ENCODE results near the gene KIF21B.

Gene KIF21B

DNA sequence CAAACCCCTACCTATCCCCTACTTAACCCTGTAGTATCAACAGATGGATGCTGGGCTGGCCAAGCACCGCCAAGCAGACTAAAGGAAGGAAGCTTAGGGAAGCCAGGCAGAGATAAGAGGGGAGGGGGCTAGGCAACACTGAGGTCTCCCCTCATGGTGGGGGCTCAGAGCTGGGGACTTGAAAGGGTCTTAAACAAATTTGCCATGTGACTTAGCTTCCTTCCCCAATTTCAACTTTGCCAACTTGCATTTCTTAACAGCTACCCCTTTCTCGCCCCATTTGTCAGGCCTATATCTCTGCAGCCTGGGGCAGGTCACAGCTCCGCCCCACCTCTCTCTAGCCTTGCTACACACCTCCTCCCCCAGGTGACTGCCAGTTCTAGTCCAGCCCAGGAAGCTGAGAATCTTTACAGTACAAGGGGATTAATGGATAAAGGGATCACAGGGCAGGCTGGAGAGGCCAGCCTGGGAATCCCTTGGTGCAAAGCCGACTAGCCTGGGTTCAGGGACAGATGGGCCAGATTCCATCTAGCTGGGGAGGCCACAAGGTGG, 3.4 kb downstream of the KIF21B start:
- Histone ChIP-seq H3K27ac (ENCODE audit: low read length) (no peak overlapping the region), H3K4me3 (ENCODE audit: low read length) (no peak overlapping the region), H3K27me3 (ENCODE audit: control insufficient read depth, insufficient read depth, low read length) (no peaks in the 10 kb centered on the region), H3K9me3 (ENCODE audit: control insufficient read depth, insufficient read depth, low read length) (no peaks in the 10 kb centered on the region), H3K4me1 (ENCODE audit: control insufficient read depth, insufficient read depth, low read length) (peaks cover 22% of the 10 kb centered on the region), H3K36me3 (ENCODE audit: control insufficient read depth, insufficient read depth, low read length) (no peaks in the 10 kb centered on the region; the same call in 1 of the 2 replicates)
- no CpG with 5 or more reads among the region's 4 CpGs for WGBS (ENCODE audit: insufficient coverage, insufficient read length)
- no peak for DNase-seq (ENCODE audit: low read depth, low spot score)

DNA sequence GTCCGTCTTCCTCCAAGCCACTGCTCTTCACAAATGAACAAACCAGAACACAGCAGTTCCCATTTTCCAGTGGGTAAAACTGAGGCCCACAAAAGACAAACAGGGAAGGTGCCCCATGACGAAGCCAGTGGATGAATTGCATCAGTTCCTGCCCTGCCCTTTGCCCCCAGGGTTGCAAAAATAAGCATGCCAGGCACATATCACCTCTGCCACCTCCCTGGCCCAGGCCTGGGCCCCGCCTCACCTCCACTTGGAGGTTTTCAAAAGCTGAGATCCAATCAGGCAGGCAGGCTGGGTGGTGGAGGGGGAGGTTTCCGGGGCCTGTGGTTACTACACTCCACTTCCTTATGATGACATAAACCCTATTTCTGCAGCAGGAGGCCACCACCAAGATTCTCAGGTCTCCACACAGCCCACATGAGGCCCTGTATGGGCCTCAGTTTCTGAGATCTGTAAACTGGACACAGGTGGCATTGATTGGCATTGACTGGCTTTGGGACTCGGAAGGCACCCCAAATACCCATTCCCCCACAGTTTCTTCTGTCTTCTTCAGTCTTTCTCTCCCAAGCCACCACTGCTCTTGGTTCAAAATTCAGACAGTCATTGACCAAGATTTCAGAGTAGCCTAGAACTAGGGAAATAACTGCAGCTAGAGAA, 4.1 kb downstream of the KIF21B start:
- no peak overlapping the region for H3K27ac ChIP-seq (ENCODE audit: low read length)
- no peaks in the 10 kb centered on the region for H3K9me3 ChIP-seq (ENCODE audit: control insufficient read depth, insufficient read depth, low read length)
- no peaks in the 10 kb centered on the region for H3K27me3 ChIP-seq (ENCODE audit: control insufficient read depth, insufficient read depth, low read length)
- no CpG with 5 or more reads among the region's 5 CpGs for WGBS (ENCODE audit: insufficient coverage, insufficient read length)
- H3K4me1 ChIP-seq (ENCODE audit: control insufficient read depth, insufficient read depth, low read length), result peaks cover 22% of the 10 kb centered on the region
- H3K4me3 ChIP-seq (ENCODE audit: low read length), result no peak overlapping the region
- no peaks in the 10 kb centered on the region; the same call in 1 of the 2 replicates for H3K36me3 ChIP-seq (ENCODE audit: control insufficient read depth, insufficient read depth, low read length)
- DNase-seq (ENCODE audit: low read depth, low spot score), result no peak

DNA sequence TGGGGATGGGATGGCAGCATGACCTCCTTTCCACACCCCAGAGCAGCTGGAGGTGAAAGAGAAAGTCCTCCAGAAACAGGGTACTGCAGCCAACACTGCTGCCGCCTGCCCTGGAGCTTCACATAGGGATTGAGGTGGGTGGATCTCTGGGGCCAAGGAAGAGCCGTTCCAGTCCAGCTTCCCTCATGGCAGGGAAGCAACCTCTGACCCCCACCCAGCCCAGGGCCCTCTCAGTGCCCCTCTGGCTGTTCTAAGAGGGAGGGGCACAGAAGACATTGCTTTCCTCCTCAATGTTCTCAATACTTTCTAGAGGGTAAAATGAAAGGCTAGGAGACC, 5.7 kb downstream of the KIF21B start:
- Histone ChIP-seq H3K4me3 (ENCODE audit: low read length) (no peak overlapping the region), H3K27ac (ENCODE audit: low read length) (no peak overlapping the region), H3K36me3 (ENCODE audit: control insufficient read depth, insufficient read depth, low read length) (no peaks in the 10 kb centered on the region; the same call in 1 of the 2 replicates), H3K27me3 (ENCODE audit: control insufficient read depth, insufficient read depth, low read length) (no peaks in the 10 kb centered on the region), H3K4me1 (ENCODE audit: control insufficient read depth, insufficient read depth, low read length) (peaks cover 22% of the 10 kb centered on the region), H3K9me3 (ENCODE audit: control insufficient read depth, insufficient read depth, low read length) (no peaks in the 10 kb centered on the region)
- WGBS (ENCODE audit: insufficient coverage, insufficient read length), result no CpG with 5 or more reads among the region's 2 CpGs
- DNase-seq (ENCODE audit: low read depth, low spot score), result no peak

DNA sequence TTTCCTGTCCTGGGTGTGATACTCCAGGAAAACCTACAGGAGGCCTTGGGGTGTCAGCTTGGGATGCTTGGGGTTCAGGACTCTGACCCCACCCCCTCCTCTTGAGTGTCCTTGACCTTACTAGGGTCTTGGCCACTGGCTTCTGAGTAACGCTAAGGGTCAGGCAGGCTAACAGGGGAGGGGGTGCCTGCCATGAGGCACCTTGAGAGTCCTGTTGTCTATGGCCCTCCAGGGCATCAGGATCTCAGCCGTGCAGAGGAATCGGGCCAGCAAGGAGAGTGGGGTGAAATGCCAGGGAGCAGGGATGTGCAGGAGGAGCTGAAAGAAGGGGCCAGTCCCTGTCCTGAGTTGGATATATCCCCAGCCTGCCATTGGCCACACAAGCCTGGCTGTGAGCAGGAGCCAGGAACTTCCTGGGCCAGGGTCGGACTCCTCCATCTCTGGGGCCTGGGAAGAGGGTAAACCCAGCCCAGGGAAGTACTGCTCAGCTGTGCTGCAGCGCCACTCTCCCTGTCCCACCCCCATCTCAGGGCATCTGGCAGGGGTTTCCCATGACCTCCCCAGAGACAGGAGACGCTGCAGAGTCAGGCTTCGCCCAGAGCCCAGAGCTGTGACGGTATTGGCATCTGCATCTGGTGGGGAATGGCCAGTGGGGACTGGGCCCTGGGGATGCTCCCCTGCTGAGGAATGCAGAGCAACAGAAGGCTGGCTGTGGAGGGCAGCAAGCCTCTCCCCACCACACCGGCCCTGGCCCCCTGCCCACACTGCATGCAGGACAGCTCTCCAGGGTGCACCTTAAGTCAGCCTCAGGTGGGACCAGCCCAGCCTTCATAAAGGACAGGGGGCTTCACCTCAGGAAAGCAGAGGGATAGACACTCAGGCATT, 6.3 kb downstream of the KIF21B start:
- WGBS (ENCODE audit: insufficient coverage, insufficient read length), result no CpG with 5 or more reads among the region's 9 CpGs
- H3K4me1 ChIP-seq (ENCODE audit: control insufficient read depth, insufficient read depth, low read length), result peaks cover 17% of the 10 kb centered on the region
- no peak for DNase-seq (ENCODE audit: low read depth, low spot score)

DNA sequence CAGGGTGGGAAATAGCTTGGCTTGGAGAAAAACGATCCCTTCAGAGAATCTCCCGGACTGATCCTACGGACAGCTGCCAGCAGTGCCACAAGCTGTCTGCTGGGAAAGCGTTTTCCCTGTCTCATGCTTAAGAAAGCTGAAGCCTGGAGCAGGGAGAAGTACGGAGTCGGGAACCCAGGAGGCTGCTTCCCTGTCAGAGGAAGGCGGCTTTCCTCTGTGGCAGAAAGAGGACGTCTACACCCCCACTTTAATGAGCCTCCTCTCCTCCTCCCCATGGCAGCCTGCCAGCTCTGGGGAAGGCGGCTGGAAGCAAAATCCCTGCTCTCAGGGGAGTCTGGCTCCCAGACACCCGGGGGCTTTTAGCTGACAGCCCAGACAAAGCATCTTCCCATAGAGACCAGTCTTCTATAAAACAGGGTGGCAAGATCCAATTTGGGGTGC, 7.3 kb downstream of the KIF21B start:
- Histone ChIP-seq H3K4me3 (ENCODE audit: low read length) (no peak overlapping the region), H3K27ac (ENCODE audit: low read length) (no peak overlapping the region), H3K36me3 (ENCODE audit: control insufficient read depth, insufficient read depth, low read length) (no peaks in the 10 kb centered on the region; the same call in 1 of the 2 replicates), H3K9me3 (ENCODE audit: control insufficient read depth, insufficient read depth, low read length) (no peaks in the 10 kb centered on the region), H3K4me1 (ENCODE audit: control insufficient read depth, insufficient read depth, low read length) (peaks cover 10% of the 10 kb centered on the region), H3K27me3 (ENCODE audit: control insufficient read depth, insufficient read depth, low read length) (no peaks in the 10 kb centered on the region)
- DNase-seq (ENCODE audit: low read depth, low spot score), result no peak
- WGBS (ENCODE audit: insufficient coverage, insufficient read length), result no CpG with 5 or more reads among the region's 10 CpGs

More for the DNA sequence above, 6.3 kb downstream of the KIF21B start:
- no peaks in the 10 kb centered on the region for H3K27me3 ChIP-seq (ENCODE audit: control insufficient read depth, insufficient read depth, low read length)
- H3K9me3 ChIP-seq (ENCODE audit: control insufficient read depth, insufficient read depth, low read length), result no peaks in the 10 kb centered on the region
- no peaks in the 10 kb centered on the region; the same call in 1 of the 2 replicates for H3K36me3 ChIP-seq (ENCODE audit: control insufficient read depth, insufficient read depth, low read length)
- no peak overlapping the region for H3K27ac ChIP-seq (ENCODE audit: low read length)
- H3K4me3 ChIP-seq (ENCODE audit: low read length), result no peak overlapping the region

DNA sequence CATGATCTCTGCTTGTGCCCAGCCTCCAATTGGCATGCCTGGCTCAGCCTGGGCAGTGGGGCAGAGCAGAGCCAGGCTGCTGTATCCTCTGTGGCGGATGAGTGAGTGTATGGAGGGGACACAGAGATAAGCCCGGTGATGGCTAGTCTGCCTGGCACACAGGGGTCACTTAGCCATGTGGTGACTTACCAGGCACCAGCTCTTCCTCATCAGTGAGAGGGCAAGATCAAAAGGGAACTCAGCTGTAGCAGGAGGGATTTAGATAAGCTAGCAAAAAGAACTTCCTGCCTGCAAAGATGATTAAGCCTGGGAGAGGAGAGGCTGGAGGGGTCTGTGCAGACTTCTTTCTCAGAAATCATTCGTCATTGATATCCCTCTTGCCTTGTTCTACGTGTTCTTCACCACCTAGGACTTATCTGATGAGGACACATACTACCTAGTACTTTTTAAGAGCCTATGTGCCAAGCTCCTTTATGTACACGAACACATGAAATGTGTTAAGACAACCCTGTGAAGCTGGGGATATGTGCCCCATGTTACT, 7.9 kb downstream of the KIF21B start:
- Histone ChIP-seq H3K36me3 (ENCODE audit: control insufficient read depth, insufficient read depth, low read length) (no peaks in the 10 kb centered on the region; the same call in 1 of the 2 replicates), H3K4me1 (ENCODE audit: control insufficient read depth, insufficient read depth, low read length) (peaks cover 11% of the 10 kb centered on the region), H3K4me3 (ENCODE audit: low read length) (no peak overlapping the region), H3K9me3 (ENCODE audit: control insufficient read depth, insufficient read depth, low read length) (no peaks in the 10 kb centered on the region), H3K27me3 (ENCODE audit: control insufficient read depth, insufficient read depth, low read length) (no peaks in the 10 kb centered on the region), H3K27ac (ENCODE audit: low read length) (no peak overlapping the region)
- DNase-seq (ENCODE audit: low read depth, low spot score), result no peak
- no CpG with 5 or more reads among the region's 5 CpGs for WGBS (ENCODE audit: insufficient coverage, insufficient read length)

DNA sequence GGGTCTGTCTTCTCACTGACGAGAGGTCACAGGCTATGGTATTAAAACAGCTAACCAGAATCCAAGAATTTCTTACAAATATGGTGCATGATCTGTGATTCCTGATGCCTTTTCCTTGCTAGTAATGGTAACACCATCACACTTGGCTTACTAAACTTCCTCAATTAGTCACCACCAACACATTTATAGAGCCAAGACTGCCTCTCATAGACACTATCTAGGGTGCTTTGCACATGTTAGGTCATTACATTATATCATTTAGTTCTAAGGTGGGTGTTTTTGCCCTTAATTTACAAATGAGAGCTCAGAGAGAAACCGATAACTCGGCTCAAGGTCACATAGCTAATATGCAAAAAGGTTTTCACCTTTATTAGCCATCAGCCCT, 8.7 kb downstream of the KIF21B start:
- Histone ChIP-seq H3K36me3 (ENCODE audit: control insufficient read depth, insufficient read depth, low read length) (no peaks in the 10 kb centered on the region; the same call in 1 of the 2 replicates), H3K4me3 (ENCODE audit: low read length) (no peak overlapping the region), H3K9me3 (ENCODE audit: control insufficient read depth, insufficient read depth, low read length) (no peaks in the 10 kb centered on the region), H3K27ac (ENCODE audit: low read length) (no peak overlapping the region), H3K27me3 (ENCODE audit: control insufficient read depth, insufficient read depth, low read length) (no peaks in the 10 kb centered on the region), H3K4me1 (ENCODE audit: control insufficient read depth, insufficient read depth, low read length) (peaks cover 15% of the 10 kb centered on the region)
- WGBS (ENCODE audit: insufficient coverage, insufficient read length), result no CpG with 5 or more reads among the region's 3 CpGs
- no peak for DNase-seq (ENCODE audit: low read depth, low spot score)

DNA sequence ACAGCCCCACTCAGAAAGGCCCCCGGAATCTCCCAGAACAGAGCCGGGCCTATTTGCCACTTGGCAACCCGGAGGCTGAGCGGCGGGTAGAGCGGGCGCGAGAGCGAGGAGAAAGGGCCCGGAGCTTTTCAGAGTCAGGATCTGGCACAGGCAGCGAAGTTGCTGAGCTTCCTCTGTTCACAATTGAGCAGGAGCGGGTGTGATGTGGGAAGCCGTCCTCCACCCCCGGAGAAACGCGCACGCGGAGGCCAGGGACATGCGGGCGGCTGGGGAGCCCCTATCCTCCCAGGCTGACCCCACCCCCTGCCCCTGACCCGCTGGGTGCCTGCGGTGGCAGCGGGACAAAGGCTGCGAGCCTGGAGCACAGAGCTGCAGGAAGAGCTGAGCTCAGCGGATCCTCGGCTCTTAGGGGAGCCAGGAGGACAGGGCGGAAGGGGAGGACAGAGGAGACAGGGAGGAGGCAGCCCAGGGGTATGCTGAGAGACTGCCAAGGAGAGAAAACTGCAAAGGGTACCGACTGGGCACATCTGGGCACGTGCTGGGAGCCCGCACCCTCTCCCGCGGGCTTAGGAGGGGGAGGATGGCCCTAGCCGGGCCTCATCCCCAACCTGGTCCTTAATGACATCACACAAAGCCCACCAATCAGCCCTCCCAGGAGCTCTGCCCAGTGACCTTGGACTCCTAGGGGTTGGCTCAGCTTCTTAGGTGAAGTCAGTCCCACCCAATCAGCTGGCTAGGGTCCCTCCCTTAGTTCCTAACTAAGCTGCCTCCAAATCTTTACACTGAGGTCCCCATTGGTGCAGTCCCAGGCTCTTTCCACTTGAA, 9.3 kb downstream of the KIF21B start:
- peaks cover 13% of the 10 kb centered on the region for H3K4me1 ChIP-seq (ENCODE audit: control insufficient read depth, insufficient read depth, low read length)
- no peak overlapping the region for H3K27ac ChIP-seq (ENCODE audit: low read length)
- H3K9me3 ChIP-seq (ENCODE audit: control insufficient read depth, insufficient read depth, low read length), result no peaks in the 10 kb centered on the region
- no peak for DNase-seq (ENCODE audit: low read depth, low spot score)
- no peaks in the 10 kb centered on the region; the same call in 1 of the 2 replicates for H3K36me3 ChIP-seq (ENCODE audit: control insufficient read depth, insufficient read depth, low read length)
- no peak overlapping the region for H3K4me3 ChIP-seq (ENCODE audit: low read length)
- no peaks in the 10 kb centered on the region for H3K27me3 ChIP-seq (ENCODE audit: control insufficient read depth, insufficient read depth, low read length)
- WGBS (ENCODE audit: insufficient coverage, insufficient read length), result no CpG with 5 or more reads among the region's 33 CpGs

DNA sequence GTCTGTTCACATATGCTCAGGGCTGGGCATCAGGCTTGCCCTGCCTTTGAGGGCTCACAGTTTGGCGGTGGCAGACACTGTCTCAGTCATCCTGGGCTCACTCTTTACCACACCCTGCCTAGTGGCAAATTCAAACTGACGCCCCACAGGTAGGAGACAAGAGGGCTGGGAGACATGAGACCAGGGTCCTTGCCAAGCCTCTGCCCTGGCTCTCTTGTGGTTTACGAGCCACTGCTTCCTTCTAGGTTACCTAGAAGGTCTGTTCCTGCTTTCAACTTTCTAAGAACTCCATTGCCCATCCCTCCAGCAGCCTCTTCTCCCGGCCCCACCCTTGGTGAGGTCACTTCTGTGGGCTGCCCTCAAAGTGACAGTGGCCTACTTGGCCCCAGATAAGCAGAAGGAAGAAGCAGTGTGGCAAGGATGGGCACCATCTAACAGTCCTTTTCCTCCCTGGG, 10.5 kb downstream of the KIF21B start:
- H3K9me3 ChIP-seq (ENCODE audit: control insufficient read depth, insufficient read depth, low read length), result no peaks in the 10 kb centered on the region
- DNase-seq (ENCODE audit: low read depth, low spot score), result no peak
- no peaks in the 10 kb centered on the region for H3K27me3 ChIP-seq (ENCODE audit: control insufficient read depth, insufficient read depth, low read length)
- H3K4me3 ChIP-seq (ENCODE audit: low read length), result no peak overlapping the region
- no CpG with 5 or more reads among the region's 4 CpGs for WGBS (ENCODE audit: insufficient coverage, insufficient read length)
- H3K36me3 ChIP-seq (ENCODE audit: control insufficient read depth, insufficient read depth, low read length), result no peaks in the 10 kb centered on the region; the same call in 1 of the 2 replicates
- no peak overlapping the region for H3K27ac ChIP-seq (ENCODE audit: low read length)
- H3K4me1 ChIP-seq (ENCODE audit: control insufficient read depth, insufficient read depth, low read length), result peaks cover 13% of the 10 kb centered on the region

All from iPS DF 6.9 (cell line).